Measurements from ENCODE around the gene TMEM256. TPM values are rescaled to one million over a fixed set of nuclear protein-coding genes. Genes with fewer than 3 reads are reported as not detected.

The TMEM256 gene
- total RNA-seq, 2 experiments from 2014 or later = 47.2 to 48.3 TPM

- CTCF ChIA-PET = no interaction called here
- POLR2A ChIA-PET = no interaction called here
- Mint-ChIP-seq H3K36me3 (ENCODE audit: low read depth) (no peaks in the 10 kb centered on the region), H3K4me3 (no peak overlapping the region), H3K4me1 (peaks cover 6% of the 10 kb centered on the region), H3K27me3 (peaks cover 2% of the 10 kb centered on the region), H3K27ac (no peak overlapping the region), H3K9me3 (no peaks in the 10 kb centered on the region)
- no peak for DNase-seq
Measured at GRCh38 chr17:7411427-7411750, 7.5 kb upstream of the TMEM256 start.

GRCh38 chr17:7410634-7411426, 6.9 kb upstream of the TMEM256 start:
- H3K27me3 Mint-ChIP-seq = peaks cover 7% of the 10 kb centered on the region
- no peak overlapping the region for H3K27ac Mint-ChIP-seq
- ChIA-PET CTCF (no interaction called here), POLR2A (no interaction called here)
- no peak for DNase-seq
- no peak overlapping the region for H3K4me3 Mint-ChIP-seq
- H3K36me3 Mint-ChIP-seq (ENCODE audit: low read depth) = no peaks in the 10 kb centered on the region
- peaks cover 9% of the 10 kb centered on the region for H3K4me1 Mint-ChIP-seq
- no peaks in the 10 kb centered on the region for H3K9me3 Mint-ChIP-seq

- Mint-ChIP-seq H3K4me1 (peaks cover 15% of the 10 kb centered on the region), H3K4me3 (no peak overlapping the region), H3K36me3 (ENCODE audit: low read depth) (no peaks in the 10 kb centered on the region)
Measured at GRCh38 chr17:7409716-7410115, 5.8 kb upstream of the TMEM256 start.

DNA sequence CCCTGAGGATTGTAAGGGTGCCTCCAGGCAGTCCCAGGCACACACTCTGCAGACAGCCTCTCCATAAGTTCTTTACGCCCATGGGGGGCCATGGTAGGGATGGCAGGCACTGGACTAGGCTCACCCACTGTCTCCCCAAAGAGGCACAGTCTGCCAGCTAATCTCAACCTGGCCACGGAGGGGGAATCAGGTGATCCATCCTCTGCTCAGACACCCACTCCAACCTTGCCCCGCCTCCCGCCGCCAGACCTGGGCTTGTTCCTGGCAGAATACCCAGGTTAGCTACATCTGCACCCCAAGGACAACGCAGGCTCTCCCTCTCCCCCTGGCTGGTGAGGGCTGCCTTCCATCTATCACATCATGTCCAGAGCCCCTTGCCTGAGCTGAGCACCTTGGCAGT, 5.0 kb upstream of the TMEM256 start:
- Mint-ChIP-seq H3K27ac (no peak overlapping the region), H3K36me3 (ENCODE audit: low read depth) (no peaks in the 10 kb centered on the region), H3K4me3 (no peak overlapping the region), H3K27me3 (peaks cover 12% of the 10 kb centered on the region), H3K4me1 (peaks cover 15% of the 10 kb centered on the region), H3K9me3 (no peaks in the 10 kb centered on the region)
- CTCF ChIA-PET = no interaction called here
- no peak for DNase-seq
- POLR2A ChIA-PET = no interaction called here

More at GRCh38 chr17:7409716-7410115, 5.8 kb upstream of the TMEM256 start:
- Mint-ChIP-seq H3K9me3 (no peaks in the 10 kb centered on the region), H3K27me3 (peaks cover 11% of the 10 kb centered on the region), H3K27ac (no peak overlapping the region)
- no peak for DNase-seq
- ChIA-PET POLR2A (no interaction called here), CTCF (no interaction called here)

GRCh38 chr17:7408252-7408727, 4.4 kb upstream of the TMEM256 start:
- H3K27me3 Mint-ChIP-seq = peaks cover 12% of the 10 kb centered on the region
- H3K4me3 Mint-ChIP-seq = no peak overlapping the region
- no peaks in the 10 kb centered on the region for H3K9me3 Mint-ChIP-seq
- H3K4me1 Mint-ChIP-seq = peaks cover 15% of the 10 kb centered on the region
- DNase-seq = no peak
- H3K36me3 Mint-ChIP-seq (ENCODE audit: low read depth) = no peaks in the 10 kb centered on the region
- H3K27ac Mint-ChIP-seq = no peak overlapping the region
- POLR2A ChIA-PET = no interaction called here
- CTCF ChIA-PET = no interaction called here

- ChIA-PET POLR2A (no interaction called here), CTCF (no interaction called here)
- Mint-ChIP-seq H3K36me3 (ENCODE audit: low read depth) (no peaks in the 10 kb centered on the region), H3K27me3 (peaks cover 12% of the 10 kb centered on the region), H3K9me3 (no peaks in the 10 kb centered on the region), H3K4me3 (no peak within 1 kb of the TSS), H3K27ac (no peak within 1 kb of the TSS), H3K4me1 (peaks cover 22% of the 10 kb centered on the region)
- no peak for DNase-seq
Measured at GRCh38 chr17:7407485-7408251, 3.8 kb upstream of the TMEM256 start, which contains the start of gene NLGN2. Gene NLGN2 (plus strand): TSS chr17:7407845. CDS start chr17:7408256, 411 bp downstream.

DNA sequence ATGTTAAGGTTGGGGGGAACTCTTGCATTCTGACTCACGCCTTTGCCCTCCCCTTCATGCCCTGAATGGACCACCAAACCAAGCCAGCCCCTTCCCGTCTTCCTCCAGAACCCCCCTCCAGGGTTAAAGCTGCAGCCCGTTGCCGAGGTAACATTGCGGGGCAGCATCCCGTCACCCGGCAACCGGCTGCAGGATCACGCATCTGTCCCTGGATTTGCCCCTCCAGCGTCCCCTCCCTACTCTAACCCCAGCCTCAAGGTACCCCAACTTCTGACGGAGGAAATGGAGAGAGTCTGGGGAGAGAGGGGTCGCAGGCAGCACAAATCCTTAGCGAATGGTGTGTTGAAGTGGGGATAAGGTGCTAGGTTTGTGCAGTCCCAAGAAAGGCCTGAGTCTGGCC, 3.2 kb upstream of the TMEM256 start:
- no peak for DNase-seq
- H3K36me3 Mint-ChIP-seq (ENCODE audit: low read depth) = no peaks in the 10 kb centered on the region
- no peak overlapping the region for H3K4me3 Mint-ChIP-seq
- peaks cover 22% of the 10 kb centered on the region for H3K4me1 Mint-ChIP-seq
- no peaks in the 10 kb centered on the region for H3K9me3 Mint-ChIP-seq
- CTCF ChIA-PET = no interaction called here
- POLR2A ChIA-PET = no interaction called here
- H3K27me3 Mint-ChIP-seq = peaks cover 12% of the 10 kb centered on the region
- no peak overlapping the region for H3K27ac Mint-ChIP-seq

- POLR2A ChIA-PET = no interaction called here
- no peak for DNase-seq
- no peak overlapping the region for H3K27ac Mint-ChIP-seq
- peak overlapping the region; percentile 58 for H3K4me3 Mint-ChIP-seq
- peaks cover 26% of the 10 kb centered on the region for H3K4me1 Mint-ChIP-seq
- H3K27me3 Mint-ChIP-seq = peaks cover 12% of the 10 kb centered on the region
- CTCF ChIA-PET = no interaction called here
- no peaks in the 10 kb centered on the region for H3K9me3 Mint-ChIP-seq
- H3K36me3 Mint-ChIP-seq (ENCODE audit: low read depth) = peaks cover 3% of the 10 kb centered on the region
Measured at GRCh38 chr17:7406235-7406825, 2.4 kb upstream of the TMEM256 start.

GRCh38 chr17:7405350-7406234, 1.7 kb upstream of the TMEM256 start:
- Mint-ChIP-seq H3K27ac (peak overlapping the region; percentile 76), H3K27me3 (peaks cover 12% of the 10 kb centered on the region), H3K36me3 (ENCODE audit: low read depth) (peaks cover 3% of the 10 kb centered on the region), H3K4me1 (peaks cover 26% of the 10 kb centered on the region), H3K9me3 (no peaks in the 10 kb centered on the region), H3K4me3 (peak overlapping the region; percentile 75)
- no peak for DNase-seq
- ChIA-PET POLR2A (no interaction called here), CTCF (no interaction called here)

DNA sequence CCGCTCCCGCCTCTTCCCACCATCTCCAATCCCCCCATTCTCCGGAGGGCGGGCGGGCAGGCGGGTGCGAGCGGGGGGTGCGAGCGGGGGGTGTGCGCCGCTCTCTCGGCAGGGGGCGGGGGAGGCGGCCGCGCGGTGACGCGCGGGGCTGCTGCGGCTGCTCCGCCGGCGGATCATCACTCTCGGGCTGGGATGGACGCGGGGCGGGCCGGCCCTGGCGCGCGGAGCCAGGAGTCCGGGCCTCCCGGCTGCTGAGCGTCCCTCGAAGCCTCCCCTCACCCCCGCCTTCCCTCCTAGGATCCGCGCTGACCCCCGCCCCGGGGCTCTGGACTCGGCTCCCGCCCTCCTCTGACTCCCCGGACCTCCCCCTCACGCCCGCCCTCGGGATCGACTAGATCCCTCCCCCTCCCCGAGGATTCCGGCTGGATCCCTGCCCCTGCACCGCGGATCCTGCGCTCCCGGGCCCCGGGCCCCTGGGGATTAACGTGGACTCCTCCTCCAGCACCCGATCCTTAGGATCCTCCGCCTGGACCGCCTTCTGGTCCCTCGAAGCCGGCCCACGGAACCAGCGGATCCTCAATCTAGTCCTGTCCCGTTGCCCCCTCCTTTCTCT, 946 bp upstream of the TMEM256 start:
- POLR2A ChIA-PET = interaction anchor here (0.6 to 0.8 kb wide), 2 partner anchors 41 to 244 kb away, joined by 3 to 4 read pairs; no protein-coding TSS in a partner anchor
- DNase-seq = peak; percentile 66

GRCh38 chr17:7403727-7403976, 245 bp downstream of the TMEM256 start:
- DNase-seq = no peak
- H3K36me3 Mint-ChIP-seq (ENCODE audit: low read depth) = peaks cover 5% of the 10 kb centered on the region
- H3K27me3 Mint-ChIP-seq = peaks cover 12% of the 10 kb centered on the region
- POLR2A ChIA-PET = no interaction called here
- CTCF ChIA-PET = interaction anchor here (0.6 to 2.7 kb wide), 10 partner anchors 18 to 284 kb away, joined by 3 to 10 read pairs (median 4); partner anchors contain the start of genes TMEM102, TP53 and WRAP53
- H3K27ac Mint-ChIP-seq = peak overlapping the region; percentile 95
- peak overlapping the region; percentile 95 for H3K4me3 Mint-ChIP-seq
- no peaks in the 10 kb centered on the region for H3K9me3 Mint-ChIP-seq
- peaks cover 26% of the 10 kb centered on the region for H3K4me1 Mint-ChIP-seq

More for the DNA sequence above, 946 bp upstream of the TMEM256 start:
- peak overlapping the region; percentile 95 for H3K4me3 Mint-ChIP-seq
- H3K27me3 Mint-ChIP-seq = peaks cover 12% of the 10 kb centered on the region
- H3K4me1 Mint-ChIP-seq = peaks cover 26% of the 10 kb centered on the region
- H3K27ac Mint-ChIP-seq = peak overlapping the region; percentile 95
- no peaks in the 10 kb centered on the region for H3K9me3 Mint-ChIP-seq
- CTCF ChIA-PET = interaction anchor here (1.0 to 2.7 kb wide), 4 partner anchors 28 to 49 kb away, joined by 3 to 10 read pairs (median 6); partner anchors contain the start of gene TMEM102
- H3K36me3 Mint-ChIP-seq (ENCODE audit: low read depth) = peaks cover 3% of the 10 kb centered on the region
